ENCODE measurements around the gene ADAMTS20. TPM values are rescaled to one million over a fixed set of nuclear protein-coding genes. Genes with fewer than 3 reads are reported as not detected.

The ADAMTS20 gene
- not detected for total RNA-seq

GRCh38 chr12:43551971-43552559, at the start of gene ADAMTS20:
Gene ADAMTS20 (minus strand): TSS chr12:43552203. CDS start chr12:43551921, 282 bp downstream.
- intact Hi-C loops (cut with DNase I) = no loop called here
- H3K4me3 ChIP-seq = no peak within 1 kb of the TSS

DNA sequence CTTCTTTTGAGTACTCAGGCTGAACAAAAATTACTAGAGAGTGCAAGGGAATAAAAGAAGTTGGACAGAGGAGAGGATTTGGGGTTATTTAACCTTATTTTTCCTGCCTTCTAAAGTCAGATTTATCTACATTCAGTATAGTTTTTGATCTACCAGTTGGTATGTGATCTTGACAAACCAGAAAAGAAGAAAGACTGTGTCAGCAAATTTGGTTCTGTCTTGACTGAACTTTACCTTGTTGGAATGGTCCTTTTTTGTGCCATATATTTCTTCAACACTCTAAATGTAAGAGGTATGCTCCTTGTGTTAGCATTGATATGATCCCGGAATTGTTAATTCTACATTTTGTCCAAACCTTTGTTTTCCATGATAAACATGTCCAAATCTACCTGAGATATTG, 47.7 kb upstream of the ADAMTS20 start:
- intact Hi-C loops (cut with DNase I) = no loop called here
- Histone ChIP-seq H3K27ac (no peak overlapping the region), H3K9ac (ENCODE audit: low read depth in 2 of 2, low read length in 2 of 2) (no peak overlapping the region), H3K4me1 (no peaks in the 10 kb centered on the region), H3K36me3 (no peaks in the 10 kb centered on the region), H3K27me3 (no peaks in the 10 kb centered on the region), H3K9me3 (no peaks in the 10 kb centered on the region), H3K4me3 (no peak overlapping the region)
- no peak for TF ChIP-seq CTCF (IDR thresholded peaks at IDR 0.05)
- no peak for DNase-seq

More at GRCh38 chr12:43551971-43552559, at the start of gene ADAMTS20:
- H3K9ac ChIP-seq (ENCODE audit: low read depth in 2 of 2, low read length in 2 of 2) = no peak within 1 kb of the TSS
- no peak for TF ChIP-seq CTCF (IDR thresholded peaks at IDR 0.05)
- no peak within 1 kb of the TSS for H3K27ac ChIP-seq
- H3K4me1 ChIP-seq = no peaks in the 10 kb centered on the region
- peaks cover 14% of the 10 kb centered on the region for H3K27me3 ChIP-seq
- H3K36me3 ChIP-seq = no peaks in the 10 kb centered on the region
- H3K9me3 ChIP-seq = no peaks in the 10 kb centered on the region
- DNase-seq = no peak

DNA sequence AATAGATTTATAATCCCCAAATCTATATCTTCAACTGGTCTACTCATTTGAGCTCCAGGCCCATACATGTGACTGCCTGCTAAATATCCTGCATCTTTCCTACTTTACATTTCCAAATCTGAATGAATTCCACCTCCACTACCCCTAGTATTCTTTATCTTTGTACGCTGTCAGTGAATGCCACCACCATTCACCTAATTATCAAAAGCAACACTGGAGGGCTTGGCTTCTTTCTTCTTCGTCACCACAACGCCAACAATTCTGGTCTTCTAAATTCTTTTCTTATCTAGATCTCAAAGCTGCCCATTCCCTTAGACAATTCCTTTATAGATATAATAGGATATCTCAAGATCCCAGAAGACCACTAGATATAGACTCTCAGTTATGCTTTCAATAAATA, 47.1 kb upstream of the ADAMTS20 start:
- no peak for TF ChIP-seq CTCF (IDR thresholded peaks at IDR 0.05)
- Histone ChIP-seq H3K9ac (ENCODE audit: low read depth in 2 of 2, low read length in 2 of 2) (no peak overlapping the region), H3K36me3 (no peaks in the 10 kb centered on the region), H3K4me1 (no peaks in the 10 kb centered on the region), H3K4me3 (no peak overlapping the region), H3K9me3 (no peaks in the 10 kb centered on the region), H3K27me3 (no peaks in the 10 kb centered on the region), H3K27ac (no peak overlapping the region)
- no peak for DNase-seq
- intact Hi-C loops (cut with DNase I) = no loop called here

DNA sequence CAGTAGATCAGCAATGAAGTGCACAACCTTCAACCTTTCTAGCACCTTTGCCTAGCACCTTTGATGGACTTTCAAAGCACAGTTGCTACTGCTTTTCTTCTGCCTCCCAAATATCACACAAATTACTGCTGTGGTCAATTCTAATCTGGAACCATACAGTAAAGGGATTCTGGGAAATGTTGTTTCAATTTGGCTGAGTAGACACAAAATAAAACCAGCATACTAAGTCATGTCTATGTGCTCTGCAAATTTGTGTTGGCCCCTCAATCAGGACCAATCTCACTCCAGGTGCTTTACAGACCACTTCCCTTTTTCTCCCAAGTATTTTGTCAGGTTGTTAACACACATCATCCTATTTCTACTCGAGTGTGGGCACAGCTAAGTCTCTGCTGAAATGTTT, 38.3 kb upstream of the ADAMTS20 start:
- no peaks in the 10 kb centered on the region for H3K4me1 ChIP-seq
- no peaks in the 10 kb centered on the region for H3K36me3 ChIP-seq
- no peak overlapping the region for H3K4me3 ChIP-seq
- intact Hi-C loops (cut with DNase I) = no loop called here
- no peaks in the 10 kb centered on the region for H3K9me3 ChIP-seq
- H3K27me3 ChIP-seq = no peaks in the 10 kb centered on the region
- H3K9ac ChIP-seq (ENCODE audit: low read depth in 2 of 2, low read length in 2 of 2) = no peak overlapping the region
- DNase-seq = no peak
- no peak for TF ChIP-seq CTCF (IDR thresholded peaks at IDR 0.05)
- H3K27ac ChIP-seq = no peak overlapping the region

GRCh38 chr12:43586646-43587245, 34.7 kb upstream of the ADAMTS20 start:
- Histone ChIP-seq H3K9me3 (no peaks in the 10 kb centered on the region), H3K36me3 (no peaks in the 10 kb centered on the region), H3K27ac (no peak overlapping the region), H3K4me3 (no peak overlapping the region), H3K27me3 (no peaks in the 10 kb centered on the region), H3K9ac (ENCODE audit: low read depth in 2 of 2, low read length in 2 of 2) (no peak overlapping the region), H3K4me1 (no peaks in the 10 kb centered on the region)
- intact Hi-C loops (cut with DNase I) = no loop called here
- DNase-seq = no peak
- no peak for TF ChIP-seq CTCF (IDR thresholded peaks at IDR 0.05)
